ENCODE data around the gene B4GALT4.
A peak's percentile ranks its signal among the peaks of the same experiment; 100 is the strongest.
"Not testable (repeated sequence)": the region's sequence is repeated elsewhere in the genome, so short reads cannot be mapped to it uniquely, and the experiment has no call there.

The B4GALT4 gene, protein sequence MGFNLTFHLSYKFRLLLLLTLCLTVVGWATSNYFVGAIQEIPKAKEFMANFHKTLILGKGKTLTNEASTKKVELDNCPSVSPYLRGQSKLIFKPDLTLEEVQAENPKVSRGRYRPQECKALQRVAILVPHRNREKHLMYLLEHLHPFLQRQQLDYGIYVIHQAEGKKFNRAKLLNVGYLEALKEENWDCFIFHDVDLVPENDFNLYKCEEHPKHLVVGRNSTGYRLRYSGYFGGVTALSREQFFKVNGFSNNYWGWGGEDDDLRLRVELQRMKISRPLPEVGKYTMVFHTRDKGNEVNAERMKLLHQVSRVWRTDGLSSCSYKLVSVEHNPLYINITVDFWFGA

DNA sequence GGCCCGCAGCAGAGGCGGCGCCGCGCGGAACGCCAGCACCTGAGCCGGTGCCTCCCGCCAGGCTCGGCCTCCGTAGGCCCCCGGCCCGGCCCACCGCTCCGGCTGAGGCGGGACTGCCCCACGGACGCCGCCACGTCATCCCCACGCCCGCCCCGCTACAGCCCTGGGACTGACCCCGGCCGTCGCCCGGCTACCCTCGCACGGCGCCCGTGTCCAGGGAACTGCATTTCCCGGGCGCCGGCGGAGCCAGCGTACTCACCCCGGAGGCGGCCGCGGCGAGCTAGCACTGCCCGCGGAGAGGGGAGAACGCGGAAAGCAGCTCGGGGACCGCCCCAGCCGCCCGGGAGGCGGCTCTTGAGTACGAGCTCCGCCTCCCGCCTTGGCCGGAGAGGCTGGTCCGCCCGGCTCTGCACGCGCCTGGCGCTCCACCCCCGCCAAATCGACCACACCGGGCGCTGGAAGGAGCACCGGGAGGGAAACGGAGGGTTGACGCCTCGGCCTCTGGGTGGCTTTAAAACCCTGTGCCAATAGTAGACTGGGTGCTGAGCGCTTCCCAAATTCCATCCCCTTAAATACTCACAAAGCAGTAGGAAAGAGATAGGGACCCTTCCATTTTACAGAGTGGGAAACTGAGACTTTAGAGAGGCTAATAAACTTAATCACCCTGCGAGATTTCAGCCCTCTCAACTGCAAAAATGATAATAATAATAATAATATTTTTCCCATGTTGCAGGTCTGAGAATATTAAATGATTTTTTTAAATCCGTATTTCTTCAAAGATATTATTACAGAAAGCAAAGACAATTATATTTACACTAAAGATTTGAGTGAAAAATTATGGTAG, at the start of gene B4GALT4:
Gene B4GALT4 (minus strand): TSS at position 288 of the 844 bp plus-strand sequence. CDS start 10,779 bp downstream, outside the sequence.
- DNase-seq (ENCODE audit: low read depth in 2 of 3, low spot score in 2 of 3): peak; percentile 35 to 67 (median 46)

DNA sequence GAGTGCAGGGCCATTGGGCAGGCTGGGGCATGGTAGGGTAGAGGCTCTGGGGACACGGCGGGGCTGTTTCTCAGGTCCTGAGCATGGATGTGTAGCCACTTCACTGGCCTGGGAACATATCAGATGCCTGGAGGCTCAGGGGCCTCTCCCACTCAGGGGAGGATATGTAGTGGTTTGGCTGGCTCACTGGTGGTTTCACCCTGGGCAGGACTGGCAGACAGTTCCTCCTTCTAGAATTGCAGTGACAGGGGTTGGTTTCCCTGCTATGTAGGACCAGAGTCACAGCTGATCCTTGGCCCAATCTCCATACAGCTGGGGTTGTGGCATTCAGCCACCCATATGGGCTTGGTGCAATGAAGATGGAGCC, 48.7 kb upstream of the B4GALT4 start:
- DNase-seq (ENCODE audit: low read depth in 2 of 3, low spot score in 2 of 3): no peak

DNA sequence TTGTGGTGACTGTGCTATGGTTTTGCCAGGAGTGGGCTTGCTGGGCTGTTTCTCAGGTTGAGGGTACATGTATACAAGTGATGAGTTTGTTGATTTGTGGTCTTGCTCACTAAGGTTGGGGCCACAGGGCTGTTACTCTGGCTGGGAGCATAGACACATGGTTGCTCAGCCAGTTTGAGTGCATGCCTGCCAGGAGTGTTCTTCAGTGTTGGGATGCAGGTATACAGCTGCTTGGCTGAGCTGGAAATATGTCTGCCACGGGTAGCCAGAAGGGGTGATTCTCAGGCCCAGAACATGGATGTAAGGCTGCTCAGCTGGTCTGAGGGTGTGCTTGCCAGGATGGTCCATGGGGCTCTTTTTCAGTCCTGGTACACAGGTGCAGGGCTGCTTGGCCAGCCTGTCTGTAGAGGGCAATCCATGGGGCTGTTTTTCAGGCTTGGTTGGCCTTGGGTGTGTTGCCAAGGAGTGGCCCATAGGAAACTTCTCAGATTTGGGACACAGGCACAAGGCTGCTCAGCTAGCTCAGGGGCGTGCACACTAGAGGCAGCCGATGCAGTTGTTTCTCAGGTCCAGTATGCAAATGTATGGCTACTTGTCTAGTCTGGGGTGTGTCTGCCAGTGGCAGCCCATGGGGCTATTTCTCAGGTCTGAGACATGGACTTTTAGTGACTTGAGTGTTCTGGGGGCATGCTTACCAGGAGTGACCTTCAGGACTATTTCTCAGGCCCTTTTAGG, 48.2 kb upstream of the B4GALT4 start:
- no peak for DNase-seq (ENCODE audit: low read depth in 2 of 3, low spot score in 2 of 3)

GRCh38 chr3:119279584-119280243, 39.0 kb upstream of the B4GALT4 start:
- no peak for DNase-seq (ENCODE audit: low read depth in 2 of 3, low spot score in 2 of 3)

- DNase-seq (ENCODE audit: low read depth in 2 of 3, low spot score in 2 of 3): no peak
Observed at GRCh38 chr3:119279101-119279554, 38.5 kb upstream of the B4GALT4 start.

- no peak for DNase-seq (ENCODE audit: low read depth in 2 of 3, low spot score in 2 of 3)
Observed at GRCh38 chr3:119276680-119277079, 36.0 kb upstream of the B4GALT4 start.

DNA sequence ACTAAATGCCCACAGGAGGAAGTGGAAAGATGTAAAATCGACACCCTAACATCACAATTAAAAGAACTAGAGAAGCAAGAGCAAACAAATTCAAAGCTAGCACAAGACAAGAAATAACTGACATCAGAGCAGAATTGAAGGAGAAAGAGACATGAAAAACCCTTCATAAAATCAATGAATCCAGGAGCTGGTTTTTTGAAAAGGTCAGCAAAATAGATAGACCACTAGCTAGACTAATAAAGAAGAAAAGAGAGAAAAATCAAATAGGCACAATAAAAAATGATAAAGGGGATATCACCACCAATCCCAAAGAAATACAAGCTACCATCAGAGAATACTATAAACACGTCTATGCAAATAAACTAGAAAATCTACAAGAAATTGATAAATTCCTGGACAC, 29.5 kb upstream of the B4GALT4 start:
- DNase-seq (ENCODE audit: low read depth in 2 of 3, low spot score in 2 of 3): not testable (repeated sequence)

DNA sequence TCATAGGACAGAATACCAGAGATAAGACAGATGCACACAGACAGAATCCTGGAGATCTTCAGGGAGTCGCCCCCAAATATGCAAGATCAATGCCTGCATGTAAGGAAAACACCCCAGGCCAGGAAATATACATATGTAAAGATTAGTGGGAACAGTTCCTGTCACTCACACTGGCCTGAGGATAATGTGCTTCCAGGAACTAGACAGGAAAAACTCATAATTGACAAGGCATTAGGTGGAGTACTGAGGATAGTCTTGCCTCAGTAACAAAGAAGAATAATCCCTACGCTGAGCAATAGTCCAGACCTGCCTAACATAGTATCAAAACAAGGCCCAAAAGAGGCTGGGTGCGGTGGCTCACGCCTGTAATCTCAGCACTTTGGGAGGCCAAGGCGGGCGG, 20.4 kb upstream of the B4GALT4 start:
- DNase-seq (ENCODE audit: low read depth in 2 of 3, low spot score in 2 of 3): no peak

DNA sequence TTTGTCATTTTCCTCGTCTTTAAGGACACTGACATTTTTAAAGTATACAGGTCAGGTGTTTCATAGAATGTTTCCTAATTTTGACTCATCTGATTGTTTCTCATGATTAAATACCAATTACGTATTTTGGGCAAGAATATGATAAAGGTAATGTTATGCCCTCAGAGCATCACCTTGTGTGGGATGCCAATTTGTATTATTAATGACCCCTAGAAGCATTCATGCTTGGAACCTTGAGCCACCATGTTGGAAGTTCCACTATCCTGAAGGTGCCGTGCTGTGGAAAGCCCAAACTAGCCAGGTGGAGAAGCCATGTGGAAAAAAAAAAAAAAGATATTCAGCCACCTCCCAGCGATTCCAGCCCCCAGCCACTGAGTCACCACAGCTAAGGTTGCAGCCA, 19.1 kb upstream of the B4GALT4 start:
- DNase-seq (ENCODE audit: low read depth in 2 of 3, low spot score in 2 of 3): no peak

DNA sequence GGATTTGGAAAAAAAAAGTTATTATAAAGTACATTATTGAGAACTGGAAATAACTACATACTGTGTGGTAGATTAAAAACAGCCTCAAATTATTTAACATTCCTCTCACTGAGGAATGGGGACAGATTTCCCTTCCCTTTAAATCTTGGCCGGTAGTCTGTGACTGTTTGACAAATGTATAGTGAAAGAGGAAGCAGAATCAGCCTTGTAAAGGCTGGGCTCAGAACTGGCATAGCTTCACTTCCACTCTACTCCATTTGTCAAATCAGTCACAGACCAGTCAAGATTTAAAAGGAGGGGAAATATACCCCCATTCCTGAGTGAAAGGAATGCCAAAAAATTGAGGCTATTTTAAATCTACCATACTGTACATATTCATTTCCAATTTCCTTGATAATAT, 18.2 kb upstream of the B4GALT4 start:
- no peak for DNase-seq (ENCODE audit: low read depth in 2 of 3, low spot score in 2 of 3)

GRCh38 chr3:119257654-119258410, 17.2 kb upstream of the B4GALT4 start:
- DNase-seq (ENCODE audit: low read depth in 2 of 3, low spot score in 2 of 3): no peak

- DNase-seq (ENCODE audit: low read depth in 2 of 3, low spot score in 2 of 3): no peak
Observed at GRCh38 chr3:119257111-119257510, 16.4 kb upstream of the B4GALT4 start.

DNA sequence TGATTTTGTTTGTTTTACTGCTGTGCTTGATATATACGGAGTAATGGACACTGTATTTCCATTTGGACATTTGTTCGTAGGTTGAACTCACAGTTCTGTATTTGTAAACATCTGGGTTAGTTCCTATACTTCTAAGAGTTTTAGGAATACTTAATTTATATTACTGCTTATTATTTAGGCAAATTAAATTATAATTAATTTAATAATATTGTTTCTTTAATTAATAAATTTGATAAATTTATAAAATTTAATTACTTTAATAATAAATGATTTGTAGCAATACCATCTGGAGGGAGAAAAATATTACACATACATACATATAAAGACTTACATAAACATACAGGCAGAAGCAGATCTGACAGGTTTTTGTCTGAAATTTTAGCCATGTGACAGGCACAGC, 14.5 kb upstream of the B4GALT4 start:
- no peak for DNase-seq (ENCODE audit: low read depth in 2 of 3, low spot score in 2 of 3)

DNA sequence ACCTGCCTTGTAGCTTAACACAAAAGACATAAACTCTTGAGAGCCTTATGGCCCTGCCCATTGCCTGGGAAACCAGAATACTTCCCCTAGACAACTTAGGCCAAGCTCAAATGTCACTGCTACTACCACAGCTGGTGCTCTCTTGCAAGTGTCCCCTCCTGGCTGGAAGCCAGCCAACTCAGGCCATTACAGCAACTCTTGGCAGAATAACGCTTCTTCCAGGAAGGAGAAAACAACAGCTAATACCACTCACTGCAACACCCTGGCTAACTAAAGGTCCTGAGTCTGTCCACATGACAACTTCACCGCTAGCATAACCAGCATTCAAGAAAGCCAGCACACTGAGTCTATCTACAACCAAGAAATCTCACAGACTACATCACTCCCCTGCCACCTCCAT, 5.1 kb upstream of the B4GALT4 start:
- no peak for DNase-seq (ENCODE audit: low read depth in 2 of 3, low spot score in 2 of 3)

DNA sequence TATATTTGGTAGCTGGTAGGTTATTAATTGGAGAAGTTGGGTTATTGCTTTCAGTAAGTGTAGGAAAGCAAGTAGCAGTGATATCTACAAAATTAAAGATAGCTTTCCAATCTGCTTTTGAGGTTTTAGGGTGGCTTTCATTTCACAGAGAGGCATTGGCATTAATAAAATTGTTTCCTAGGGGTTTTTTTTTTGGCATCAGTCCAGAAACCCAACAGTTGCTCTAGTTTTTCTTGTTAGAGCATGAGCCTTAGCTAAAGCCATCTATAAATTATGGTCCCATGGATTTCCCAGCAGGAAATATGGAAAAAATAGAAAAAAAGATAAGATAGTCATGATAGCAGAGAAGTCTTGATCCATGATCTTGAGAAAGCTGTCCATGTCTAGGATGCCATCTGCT, 3.0 kb upstream of the B4GALT4 start:
- no peak for DNase-seq (ENCODE audit: low read depth in 2 of 3, low spot score in 2 of 3)

GRCh38 chr3:119243058-119243529, 2.4 kb upstream of the B4GALT4 start:
- not testable (repeated sequence) for DNase-seq (ENCODE audit: low read depth in 2 of 3, low spot score in 2 of 3)

GRCh38 chr3:119242387-119243057, 1.8 kb upstream of the B4GALT4 start:
- not testable (repeated sequence) for DNase-seq (ENCODE audit: low read depth in 2 of 3, low spot score in 2 of 3)

GRCh38 chr3:119240101-119240590, 532 bp downstream of the B4GALT4 start:
- no peak for DNase-seq (ENCODE audit: low read depth in 2 of 3, low spot score in 2 of 3)

GRCh38 chr3:119239206-119239820, 1.4 kb downstream of the B4GALT4 start:
- no peak for DNase-seq (ENCODE audit: low read depth in 2 of 3, low spot score in 2 of 3)
